Heart right ventricle (tissue), 16 donors: ENCODE measurements around the gene TGFBR1. TPM values are rescaled to one million over a fixed set of nuclear protein-coding genes. Genes with fewer than 3 reads are reported as not detected.
"Not testable (repeated sequence)": the region's sequence is repeated elsewhere in the genome, so short reads cannot be mapped to it uniquely, and the experiment has no call there.

Experiments used
- ATAC-seq, 8 donors: fragments of 200-7000 bp; cut with Tn5 transposase; one replicate each; pipeline ENCODE4 v1.9.1; 2020; ENCODE audit warnings: mild to moderate bottlenecking in 8 of 8, moderate library complexity in 8 of 8, moderate number of reproducible peaks in 1 of 8
- DNase-seq, 2 donors: peaks; one replicate each; pipeline ENCODE4 v3.0.0-alpha.2; 2020
- H3K27ac ChIP-seq, 10 donors: fragments of 200-600 bp; sonication (generic) in 2 of 10; one replicate each; pipeline versions ENCODE4 v1.5.0 to v1.8.0; 2020 to 2022; ENCODE audit warnings: mild to moderate bottlenecking in 3 of 10
- H3K27me3 ChIP-seq, 7 donors: fragments of 200-600 bp; one replicate each; pipeline ENCODE4 v1.8.0; 2021 to 2022; ENCODE audit warnings: mild to moderate bottlenecking in 2 of 7
- H3K36me3 ChIP-seq, 9 donors: fragments of 200-600 bp; sonication (generic) in 1 of 9; one replicate each; pipeline versions ENCODE4 v1.5.0 to v1.8.0; 2020 to 2022; ENCODE audit warnings: mild to moderate bottlenecking in 2 of 9
- H3K4me1 ChIP-seq, 9 donors: fragments of 200-600 bp; sonication (generic) in 1 of 9; one replicate each; pipeline versions ENCODE4 v1.5.0 to v1.8.0; 2020 to 2022; ENCODE audit warnings: mild to moderate bottlenecking in 4 of 9
- H3K4me3 ChIP-seq, 10 donors: fragments of 200-600 bp; sonication (generic) in 2 of 10; one replicate each; pipeline versions ENCODE4 v1.5.0 to v1.8.0; 2020 to 2022; ENCODE audit warnings: mild to moderate bottlenecking in 7 of 10, moderate library complexity in 2 of 10
- H3K9me3 ChIP-seq, 11 donors: fragments of 200-600 bp in 10 of 11; sonication (generic) in 2 of 11; one replicate each; pipeline versions ENCODE4 v1.5.0 to v1.8.0; 2013 to 2022; ENCODE audit warnings: mild to moderate bottlenecking in 2 of 11, control low read depth in 1 of 11, moderate library complexity in 1 of 11
- CTCF ChIP-seq, 9 donors: fragments of 200-600 bp; sonication (generic) in 2 of 9; IDR thresholded peaks; one replicate each; pipeline versions ENCODE4 v1.5.0 to v1.8.0; 2021 to 2022; ENCODE audit warnings: antibody characterized with exemption in 9 of 9, mild to moderate bottlenecking in 5 of 9, moderate library complexity in 1 of 9
- WGBS, 2 donors: extraction: QIAGEN DNeasy Blood & Tissue Kit; methylation state at CpG; one replicate each; pipeline ENCODE4 v1.1.7; 2013; ENCODE audit warnings: inconsistent platforms in 1 of 2; 5-methylcytosine and 5-hydroxymethylcytosine counted together
- intact Hi-C, 10 donors: fragments of 100-400 bp; cut with DNase I; formaldehyde crosslinking; loops; one replicate each; pipeline versions ENCODE4 v1.11.1 to v1.14.2; 2022
- polyA plus RNA-seq, 2 donors: library from polyadenylated mRNA; stranded (reverse); fragments of 200-250 nt; gene quantifications; one replicate each; pipeline ENCODE4 v1.2.3, GENCODE V29; 2013
- total RNA-seq, 10 donors: library from RNA; stranded (reverse); fragmentation: NEBNext Ultra II Directional in 3 of 10; extraction: Animal tissue kit (Norgen Biotek cat#: 25700) in 3 of 10; gene quantifications; one replicate each; pipeline versions ENCODE4 v1.2.1 to v1.2.4, GENCODE V29; 2021 to 2023
- donor health status: Arrhythmogenic right ventricular cardiomyopathy.
- donor health status: ischemic (EF 13 %, LVEDD 7.1; RV severe dilation, severe dysfunction).
- donor health status: healthy with polysubstance abuse.
- donor health status: DM: no; HTN: yes; CAD: no.
- donor health status: DM: no; HTN: no; CAD: no.
- donor health status: ischemic (EF 25% LVEDD 6.9; RV normal size, moderate dysfunction).
- donor health status: ischemic (EF 25% LVEDD 5.7; RV mildly dilated, moderate dysfunction).
- donor health status: healthy.
- donor health status: DM: yes; HTN: yes; CAD: no.
- donor health status: Ischemic cardiomyopathy.
- donor health status: ischemic (EF 35%, LVEDD 5.7; RV mildly dilated, moderate dysfunction).
- donor health status: nonischemic (EF 11% LVEDD 7.7; RV severe dilation, severe dysfunction).
- donor health status: DM: yes; HTN: yes; CAD: no.
- donor health status: PGD.
- donor health status: ischemic (EF 29% LVEDD 5.4; RV normal size, mild dysfunction).
- donor health status: nonischemic (EF 23%, LVEDD 6.1; RV moderate dilation, normal function).

Gene TGFBR1
- total and polyA plus RNA-seq, 12 donors = 4.9 to 25.4 (median 13.5) TPM

DNA sequence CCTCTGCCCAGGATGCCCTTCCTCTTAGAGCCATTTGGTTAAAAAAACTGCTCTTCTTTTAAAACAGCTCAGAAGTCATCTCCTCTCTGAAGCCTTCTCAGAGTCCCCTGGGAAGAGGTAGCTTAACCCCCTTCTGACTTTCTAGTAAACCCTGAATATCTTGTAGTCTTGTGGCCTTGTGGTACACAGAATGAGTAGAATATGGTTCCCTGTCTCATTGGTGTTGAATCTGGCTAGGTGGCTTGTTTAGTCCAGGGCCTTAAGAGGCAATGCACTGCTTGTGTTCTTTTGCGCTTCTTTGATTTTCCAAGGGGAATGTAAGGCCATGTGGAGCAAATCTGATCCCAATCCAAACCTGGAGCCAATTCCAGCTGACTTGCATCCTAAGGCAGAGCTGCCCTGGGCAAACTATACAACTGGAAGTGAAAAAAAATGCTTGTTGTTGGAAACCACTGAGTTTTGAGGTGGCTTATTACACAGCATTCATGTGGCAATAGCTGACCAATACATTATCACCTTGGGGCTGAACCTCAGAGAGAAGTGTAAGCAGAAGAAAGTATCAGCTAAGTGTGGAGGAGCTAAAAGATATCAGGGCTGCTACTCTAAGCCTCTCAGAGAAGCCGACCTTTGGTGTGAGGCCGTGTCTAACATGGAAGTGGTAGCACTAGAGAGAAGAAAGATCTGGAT, 85.8 kb downstream of the TGFBR1 start:
- Histone ChIP-seq H3K4me3 (no peak overlapping the region), H3K4me1 (no peaks in the 10 kb centered on the region), H3K9me3 (peaks cover 0 to 5% (median 0%) of the 10 kb centered on the region in 11 donors), H3K36me3 (no peaks in the 10 kb centered on the region), H3K27me3 (no peaks in the 10 kb centered on the region), H3K27ac (no peak overlapping the region)
- 92 to 94% methylated on average over 3 of the region's 3 CpGs for WGBS, 2 donors
- ATAC-seq (no peak), DNase-seq (no peak)
- intact Hi-C loops = no loop called here
- TF ChIP-seq CTCF (IDR thresholded peaks at IDR 0.05) = no peak

GRCh38 chr9:99192786-99193465, 88.0 kb downstream of the TGFBR1 start:
- Histone ChIP-seq H3K9me3 (peaks cover 0 to 5% (median 0%) of the 10 kb centered on the region in 11 donors), H3K36me3 (no peaks in the 10 kb centered on the region), H3K27me3 (no peaks in the 10 kb centered on the region), H3K27ac (no peak overlapping the region), H3K4me3 (no peak overlapping the region), H3K4me1 (no peaks in the 10 kb centered on the region)
- intact Hi-C loops = no loop called here
- DNase-seq (no peak), ATAC-seq (no peak)
- TF ChIP-seq CTCF (IDR thresholded peaks at IDR 0.05) = no peak
- WGBS, 2 donors = 77 to 80% methylated on average over 5 of the region's 5 CpGs

DNA sequence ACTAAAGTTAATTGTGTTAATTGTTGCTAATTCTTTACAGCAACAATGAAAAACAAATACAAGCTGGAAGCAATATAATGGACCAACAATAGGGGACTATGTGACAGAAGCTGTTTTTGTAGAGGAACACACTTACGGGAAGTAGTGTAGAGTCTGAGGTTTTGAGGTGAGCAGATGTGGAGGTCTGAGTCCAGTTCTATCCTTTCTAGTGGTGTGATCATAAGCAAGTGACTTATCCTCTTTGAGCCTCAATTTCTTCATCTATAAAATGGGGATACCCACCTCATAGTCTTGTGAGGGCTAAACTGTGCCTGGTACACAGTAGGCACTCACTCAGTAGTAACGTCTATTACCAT, 88.5 kb downstream of the TGFBR1 start:
- H3K27ac ChIP-seq = no peak overlapping the region
- TF ChIP-seq CTCF (IDR thresholded peaks at IDR 0.05) = no peak
- ATAC-seq = no peak
- H3K4me3 ChIP-seq = no peak overlapping the region
- no peaks in the 10 kb centered on the region for H3K27me3 ChIP-seq
- H3K36me3 ChIP-seq = no peaks in the 10 kb centered on the region
- 84 to 94% methylated on average over 2 of the region's 2 CpGs for WGBS, 2 donors
- no peaks in the 10 kb centered on the region for H3K4me1 ChIP-seq
- intact Hi-C loops = no loop called here
- no peak for DNase-seq
- H3K9me3 ChIP-seq = peaks cover 0 to 5% (median 0%) of the 10 kb centered on the region in 11 donors

- intact Hi-C loops, ATAC-seq, H3K4me1 ChIP-seq, DNase-seq, H3K36me3 ChIP-seq, H3K4me3 ChIP-seq, H3K27ac ChIP-seq, H3K9me3 ChIP-seq, H3K27me3 ChIP-seq: not testable (repeated sequence)
- WGBS, 2 donors = 78 to 79% methylated on average over 5 of the region's 5 CpGs
Observed at GRCh38 chr9:99196484-99196883, 91.6 kb downstream of the TGFBR1 start.

DNA sequence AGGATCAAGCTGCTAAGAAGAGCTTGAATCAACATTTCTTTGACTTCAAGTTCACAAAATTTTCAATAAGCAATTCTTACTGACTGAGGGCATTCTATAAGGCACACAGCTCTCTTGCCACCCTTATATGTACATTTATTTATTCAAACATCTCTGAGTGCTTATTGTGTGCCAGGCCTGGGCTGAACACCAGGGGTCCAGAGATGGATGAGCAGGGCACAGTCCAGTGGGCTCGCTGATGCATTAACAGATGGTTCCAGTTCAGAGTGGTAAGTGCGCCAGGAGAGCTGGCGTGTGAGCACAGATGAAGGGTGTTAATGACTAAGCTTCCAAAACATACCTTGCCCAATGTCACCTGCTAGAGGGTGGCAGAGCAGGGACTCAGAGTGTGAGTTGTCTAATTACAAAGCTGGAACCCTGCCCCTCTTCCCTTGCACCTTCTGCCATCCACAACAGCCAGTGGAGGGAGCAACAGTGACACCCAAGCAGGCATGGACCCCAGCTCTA, 92.3 kb downstream of the TGFBR1 start:
- intact Hi-C loops = no loop called here

More for the DNA sequence above, 92.3 kb downstream of the TGFBR1 start:
- no peaks in the 10 kb centered on the region for H3K27me3 ChIP-seq
- ATAC-seq = no peak
- peaks cover 0 to 5% (median 0%) of the 10 kb centered on the region in 11 donors for H3K9me3 ChIP-seq
- no peak overlapping the region for H3K4me3 ChIP-seq
- no peaks in the 10 kb centered on the region for H3K4me1 ChIP-seq
- TF ChIP-seq CTCF (IDR thresholded peaks at IDR 0.05) = no peak
- WGBS, 2 donors = 94 to 95% methylated on average over 3 of the region's 3 CpGs
- no peaks in the 10 kb centered on the region for H3K36me3 ChIP-seq
- no peak for DNase-seq
- H3K27ac ChIP-seq = no peak overlapping the region
